CD1c-positive myeloid dendritic cell (primary cell): ENCODE measurements around the gene NABP1.

ENCODE experiments used
- DNase-seq: peaks from one replicate; pipeline ENCODE4 v3.0.0-alpha.2; 2016; ENCODE audit errors: extremely low spot score

NABP1 gene

GRCh38 chr2:191680639-191681038, 2.7 kb downstream of the NABP1 start:
- DNase-seq, result peak; percentile 18

- DNase-seq, result no peak
These were observed 4.2 kb downstream of the NABP1 start for GRCh38 chr2:191682126-191682525.

GRCh38 chr2:191686066-191686465, 8.1 kb downstream of the NABP1 start:
- DNase-seq, result no peak

- DNase-seq, result no peak
These were observed 8.8 kb downstream of the NABP1 start for GRCh38 chr2:191686729-191687128.

GRCh38 chr2:191687867-191688266, 9.9 kb downstream of the NABP1 start:
- no peak for DNase-seq

- no peak for DNase-seq
These were observed 11.2 kb downstream of the NABP1 start for GRCh38 chr2:191688934-191689695.

GRCh38 chr2:191690327-191690726, 12.4 kb downstream of the NABP1 start:
- DNase-seq, result no peak

GRCh38 chr2:191691016-191691735, 13.2 kb downstream of the NABP1 start:
- DNase-seq, result peak; percentile 80

- no peak for DNase-seq
These were observed 14.0 kb downstream of the NABP1 start for GRCh38 chr2:191691898-191692297.

- DNase-seq, result no peak
These were observed 14.7 kb downstream of the NABP1 start for GRCh38 chr2:191692502-191693115.

- no peak for DNase-seq
These were observed 15.2 kb downstream of the NABP1 start for GRCh38 chr2:191693166-191693565.

- no peak for DNase-seq
These were observed 15.8 kb downstream of the NABP1 start for GRCh38 chr2:191693778-191694177.

GRCh38 chr2:191696001-191696400, 18.1 kb downstream of the NABP1 start:
- no peak for DNase-seq

- DNase-seq, result no peak
These were observed 19.0 kb downstream of the NABP1 start for GRCh38 chr2:191696966-191697365.

- DNase-seq, result no peak
These were observed 19.9 kb downstream of the NABP1 start for GRCh38 chr2:191697870-191698269.

- no peak for DNase-seq
These were observed 21.5 kb downstream of the NABP1 start for GRCh38 chr2:191699341-191699945.

GRCh38 chr2:191701029-191701428, 23.1 kb downstream of the NABP1 start:
- DNase-seq, result no peak

- DNase-seq, result no peak
These were observed 23.8 kb downstream of the NABP1 start for GRCh38 chr2:191701696-191702095.

- DNase-seq, result no peak
These were observed 25.3 kb downstream of the NABP1 start for GRCh38 chr2:191703079-191703725.

- no peak for DNase-seq
These were observed 27.1 kb downstream of the NABP1 start for GRCh38 chr2:191705084-191705483.

GRCh38 chr2:191705701-191706100, 27.8 kb downstream of the NABP1 start:
- no peak for DNase-seq

- no peak for DNase-seq
These were observed 28.9 kb downstream of the NABP1 start for GRCh38 chr2:191706791-191707190.
